Natural killer cell (primary cell): ENCODE measurements around the gene SYT2. TPM values are rescaled to one million over a fixed set of nuclear protein-coding genes. Genes with fewer than 3 reads are reported as not detected.

Experiments
- ATAC-seq, 3 donors: fragments of 150-1000 bp in 2 of 3; fragments of 200-7000 bp in 1 of 3; cut with Tn5 transposase; 1 replicate in 1 of 3; 2 replicates in 2 of 3; pipeline ENCODE4 v1.10.0; 2021; ENCODE audit warnings: mild to moderate bottlenecking in 2 of 3, moderate library complexity in 2 of 3
- DNase-seq, 2 donors: peaks; one replicate each; pipeline versions ENCODE4 v3.0.0 to v3.0.0-alpha.2; 2013 to 2021; ENCODE audit warnings: mixed read lengths in 1 of 2
- H3K27ac ChIP-seq: one replicate; pipeline ENCODE4 v1.5.1; 2013; ENCODE audit warnings: mild to moderate bottlenecking, low read length
- H3K27me3 ChIP-seq: one replicate; pipeline ENCODE4 v1.6.1; 2013; ENCODE audit warnings: low read length; ENCODE audit not compliant: control insufficient read depth, insufficient read depth
- H3K36me3 ChIP-seq: one replicate; pipeline ENCODE4 v1.6.1; 2013; ENCODE audit warnings: low read length; ENCODE audit not compliant: control insufficient read depth, insufficient read depth
- H3K4me1 ChIP-seq: one replicate; pipeline ENCODE4 v1.6.1; 2013; ENCODE audit warnings: low read length; ENCODE audit not compliant: control insufficient read depth, insufficient read depth
- H3K4me3 ChIP-seq: one replicate; pipeline ENCODE4 v1.5.1; 2013; ENCODE audit warnings: low read length
- H3K9me3 ChIP-seq: one replicate; pipeline ENCODE4 v1.6.1; 2013; ENCODE audit warnings: low read length; ENCODE audit not compliant: control insufficient read depth, insufficient read depth
- H3K27ac Mint-ChIP-seq, 2 donors: one replicate each; pipeline ENCODE4 v1.8.0; 2022; ENCODE audit warnings: mild to moderate bottlenecking in 2 of 2, mixed read lengths in 2 of 2, moderate library complexity in 1 of 2
- H3K27me3 Mint-ChIP-seq, 2 donors: one replicate each; pipeline ENCODE4 v1.8.0; 2022; ENCODE audit warnings: low read depth in 2 of 2, mixed read lengths in 2 of 2
- H3K36me3 Mint-ChIP-seq: one replicate; pipeline ENCODE4 v1.8.0; 2022; ENCODE audit warnings: mixed read lengths
- H3K4me1 Mint-ChIP-seq, 2 donors: one replicate each; pipeline ENCODE4 v1.8.0; 2022; ENCODE audit warnings: mixed read lengths in 2 of 2
- H3K4me3 Mint-ChIP-seq: one replicate; pipeline ENCODE4 v1.8.0; 2022; ENCODE audit warnings: mild to moderate bottlenecking, moderate library complexity, mixed read lengths
- H3K9me3 Mint-ChIP-seq, 2 donors: one replicate each; pipeline ENCODE4 v1.8.0; 2022; ENCODE audit warnings: mixed read lengths in 2 of 2
- WGBS: methylation state at CpG from one replicate; pipeline ENCODE4 v1.1.7; 2013; ENCODE audit warnings: missing lambda C conversion rate; ENCODE audit not compliant: insufficient coverage; 5-methylcytosine and 5-hydroxymethylcytosine counted together
- intact Hi-C: fragments of 100-400 bp; cut with micrococcal nuclease; formaldehyde crosslinking; loops from one replicate; pipeline ENCODE4 v1.14.2; 2022
- total RNA-seq, 4 donors: library from RNA; stranded (reverse); fragments of 120-200 nt in 1 of 4; gene quantifications; one replicate each; pipeline versions ENCODE4 v1.2.3 to v1.2.4, GENCODE V29; 2013 to 2022
- TF ChIP-seq, protein P1 (sequence below): fragments of 200-600 bp; IDR thresholded peaks from one replicate; pipeline ENCODE4 v1.8.0; 2022; ENCODE audit warnings: antibody characterized with exemption

SYT2 gene
- total RNA-seq, 3 donors from 2014 or later (not counting 1 experiment from before 2014, with no cell fraction given): not detected

- no peak overlapping the region for H3K27ac ChIP-seq
- no peak overlapping the region for H3K27ac Mint-ChIP-seq
- DNase-seq (no peak), ATAC-seq (no peak)
- H3K4me1 ChIP-seq: no peaks in the 10 kb centered on the region
- intact Hi-C loops: no loop called here
- no peak overlapping the region for H3K4me3 Mint-ChIP-seq
- no peaks in the 10 kb centered on the region for H3K27me3 ChIP-seq
- no peaks in the 10 kb centered on the region for H3K36me3 ChIP-seq
- 57% methylated on average over 4 of the region's 4 CpGs for WGBS
- no peaks in the 10 kb centered on the region for H3K9me3 Mint-ChIP-seq
- H3K9me3 ChIP-seq: peaks cover 3% of the 10 kb centered on the region
- H3K36me3 Mint-ChIP-seq: no peaks in the 10 kb centered on the region
- TF ChIP-seq, protein P1, sequence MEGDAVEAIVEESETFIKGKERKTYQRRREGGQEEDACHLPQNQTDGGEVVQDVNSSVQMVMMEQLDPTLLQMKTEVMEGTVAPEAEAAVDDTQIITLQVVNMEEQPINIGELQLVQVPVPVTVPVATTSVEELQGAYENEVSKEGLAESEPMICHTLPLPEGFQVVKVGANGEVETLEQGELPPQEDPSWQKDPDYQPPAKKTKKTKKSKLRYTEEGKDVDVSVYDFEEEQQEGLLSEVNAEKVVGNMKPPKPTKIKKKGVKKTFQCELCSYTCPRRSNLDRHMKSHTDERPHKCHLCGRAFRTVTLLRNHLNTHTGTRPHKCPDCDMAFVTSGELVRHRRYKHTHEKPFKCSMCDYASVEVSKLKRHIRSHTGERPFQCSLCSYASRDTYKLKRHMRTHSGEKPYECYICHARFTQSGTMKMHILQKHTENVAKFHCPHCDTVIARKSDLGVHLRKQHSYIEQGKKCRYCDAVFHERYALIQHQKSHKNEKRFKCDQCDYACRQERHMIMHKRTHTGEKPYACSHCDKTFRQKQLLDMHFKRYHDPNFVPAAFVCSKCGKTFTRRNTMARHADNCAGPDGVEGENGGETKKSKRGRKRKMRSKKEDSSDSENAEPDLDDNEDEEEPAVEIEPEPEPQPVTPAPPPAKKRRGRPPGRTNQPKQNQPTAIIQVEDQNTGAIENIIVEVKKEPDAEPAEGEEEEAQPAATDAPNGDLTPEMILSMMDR: no peak
- no peak overlapping the region for H3K4me3 ChIP-seq
- H3K27me3 Mint-ChIP-seq: peaks cover 26 to 38% of the 10 kb centered on the region in 2 donors
- no peaks in the 10 kb centered on the region for H3K4me1 Mint-ChIP-seq
These were observed 30.7 kb downstream of the SYT2 start for GRCh38 chr1:202679406-202680177.

GRCh38 chr1:202677433-202677832, 32.8 kb downstream of the SYT2 start:
- Histone ChIP-seq H3K36me3 (no peaks in the 10 kb centered on the region), H3K9me3 (peaks cover 3% of the 10 kb centered on the region), H3K27me3 (no peaks in the 10 kb centered on the region), H3K27ac (no peak overlapping the region), H3K4me3 (no peak overlapping the region), H3K4me1 (no peaks in the 10 kb centered on the region)
- Mint-ChIP-seq H3K27ac (no peak overlapping the region), H3K9me3 (peaks cover 2% of the 10 kb centered on the region in 2 donors), H3K4me3 (no peak overlapping the region), H3K27me3 (peaks cover 17 to 26% of the 10 kb centered on the region in 2 donors), H3K4me1 (no peaks in the 10 kb centered on the region), H3K36me3 (no peaks in the 10 kb centered on the region)
- ATAC-seq (no peak), DNase-seq (no peak)
- intact Hi-C loops: no loop called here
- TF ChIP-seq, protein P1: no peak
- 88% methylated on average over 2 of the region's 2 CpGs for WGBS

DNA sequence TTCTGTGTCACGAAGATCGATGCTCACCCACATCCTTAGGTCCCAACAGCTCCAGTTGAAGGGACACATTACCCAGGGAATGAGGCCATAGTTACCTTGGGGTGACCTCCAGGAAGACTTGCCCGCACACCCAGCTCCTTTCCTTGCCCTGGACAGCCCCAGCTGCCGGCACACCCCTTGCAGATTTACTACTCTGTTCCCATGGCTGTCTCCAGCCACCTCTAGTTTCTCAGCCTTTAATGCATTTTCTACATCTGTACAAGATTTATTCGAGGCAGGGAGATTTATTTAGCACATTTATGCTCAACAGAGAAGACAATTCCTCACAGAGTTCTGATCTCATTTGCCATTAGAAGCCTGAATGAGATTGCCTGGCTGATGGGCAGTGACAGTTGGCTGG, 36.7 kb downstream of the SYT2 start:
- no peak for DNase-seq
- no peak overlapping the region for H3K27ac Mint-ChIP-seq
- Histone ChIP-seq H3K4me3 (no peak overlapping the region), H3K4me1 (no peaks in the 10 kb centered on the region), H3K27me3 (no peaks in the 10 kb centered on the region), H3K36me3 (no peaks in the 10 kb centered on the region), H3K9me3 (peaks cover 3% of the 10 kb centered on the region), H3K27ac (no peak overlapping the region)
- WGBS: 87% methylated on average over 5 of the region's 5 CpGs
- TF ChIP-seq, protein P1: no peak
- intact Hi-C loops: no loop called here
- peaks cover 4 to 9% of the 10 kb centered on the region in 2 donors for H3K27me3 Mint-ChIP-seq
- ATAC-seq: no peak
- H3K36me3 Mint-ChIP-seq: no peaks in the 10 kb centered on the region
- no peak overlapping the region for H3K4me3 Mint-ChIP-seq
- H3K4me1 Mint-ChIP-seq: no peaks in the 10 kb centered on the region
- peaks cover 2 to 3% of the 10 kb centered on the region in 2 donors for H3K9me3 Mint-ChIP-seq

DNA sequence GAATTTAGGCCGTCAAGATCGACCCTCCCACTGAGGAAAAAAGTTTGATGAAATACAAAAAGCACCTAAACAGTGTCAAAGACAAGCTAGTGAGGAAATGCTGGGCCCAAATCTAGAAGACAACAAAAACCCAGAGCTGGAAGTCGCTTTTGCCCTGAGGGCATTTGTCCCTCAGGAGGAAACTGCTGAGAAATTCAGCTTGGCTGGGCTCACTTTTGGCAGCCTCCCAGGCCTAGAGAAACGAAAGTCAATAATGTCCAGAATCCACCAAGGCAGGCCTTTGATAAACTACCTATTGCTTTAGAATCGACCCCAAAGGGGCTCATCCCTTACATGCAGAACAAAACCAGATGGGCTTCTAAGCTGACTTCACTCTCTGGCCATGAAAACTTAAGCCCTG, 38.9 kb downstream of the SYT2 start:
- H3K27me3 Mint-ChIP-seq: peaks cover 0 to 6% of the 10 kb centered on the region in 2 donors
- Histone ChIP-seq H3K4me1 (no peaks in the 10 kb centered on the region), H3K36me3 (no peaks in the 10 kb centered on the region), H3K9me3 (no peaks in the 10 kb centered on the region), H3K4me3 (no peak overlapping the region), H3K27ac (no peak overlapping the region), H3K27me3 (no peaks in the 10 kb centered on the region)
- no peaks in the 10 kb centered on the region for H3K4me1 Mint-ChIP-seq
- no peaks in the 10 kb centered on the region for H3K36me3 Mint-ChIP-seq
- H3K27ac Mint-ChIP-seq: no peak overlapping the region
- no peak overlapping the region for H3K4me3 Mint-ChIP-seq
- ATAC-seq (no peak), DNase-seq (no peak)
- 59% methylated on average over 5 of the region's 5 CpGs for WGBS
- TF ChIP-seq, protein P1: no peak
- peaks cover 2 to 3% of the 10 kb centered on the region in 2 donors for H3K9me3 Mint-ChIP-seq
- intact Hi-C loops: no loop called here
